Activated naive CD8-positive, alpha-beta T cell treated with anti-CD3 and anti-CD28 coated beads, Interleukin-2, amount 10 ng/mL, durations not matched to agents 7 days and 5 days (primary cell): ENCODE results near the gene PDPK1. TPM values are rescaled to one million over a fixed set of nuclear protein-coding genes. Genes with fewer than 3 reads are reported as not detected.
"Not testable (repeated sequence)": the region's sequence is repeated elsewhere in the genome, so short reads cannot be mapped to it uniquely, and the experiment has no call there.

Experiments used
- ATAC-seq: fragments of 150-1000 bp; cut with Tn5 transposase; one replicate; pipeline ENCODE4 v1.10.0; 2021; ENCODE audit warnings: low read depth, moderate library complexity
- POLR2A ChIA-PET: fragments of 350-600 bp; sonication (Branson Sonifier 250); formaldehyde crosslinking; loops from one replicate; lab custom pipeline; 2021; ENCODE audit warnings: antibody characterized with exemption; lab: Charles Lee
- DNase-seq: peaks from one replicate; pipeline ENCODE4 v3.0.0; 2021
- H3K27ac Mint-ChIP-seq: one replicate; pipeline ENCODE4 v1.8.0; 2022; ENCODE audit warnings: mild to moderate bottlenecking, mixed read lengths
- H3K27me3 Mint-ChIP-seq: one replicate; pipeline ENCODE4 v1.8.0; 2022; ENCODE audit warnings: mild to moderate bottlenecking, moderate library complexity, mixed read lengths
- H3K36me3 Mint-ChIP-seq: one replicate; pipeline ENCODE4 v1.8.0; 2021; ENCODE audit warnings: mild to moderate bottlenecking, mixed read lengths
- H3K4me1 Mint-ChIP-seq: one replicate; pipeline ENCODE4 v1.8.0; 2021; ENCODE audit warnings: mixed read lengths
- H3K4me3 Mint-ChIP-seq: one replicate; pipeline ENCODE4 v1.8.0; 2022; ENCODE audit warnings: mild to moderate bottlenecking, moderate library complexity, mixed read lengths
- H3K9me3 Mint-ChIP-seq: one replicate; pipeline ENCODE4 v1.8.0; 2021; ENCODE audit warnings: mixed read lengths
- total RNA-seq, 2 experiments: library from RNA; stranded (reverse); gene quantifications; one replicate each; pipeline ENCODE4 v1.2.3, GENCODE V29; 2021

The PDPK1 gene
- total RNA-seq, 2 experiments from 2014 or later: 50.6 to 55.1 TPM

- peak overlapping the region; percentile 100 for H3K27ac Mint-ChIP-seq
- POLR2A ChIA-PET: interaction anchor here (0.6 to 3.7 kb wide), 8 partner anchors 12 to 377 kb away, joined by 3 to 69 read pairs (median 4); partner anchors contain the start of genes AMDHD2, ATP6V0C, CCNF and PGP
- no peaks in the 10 kb centered on the region for H3K27me3 Mint-ChIP-seq
- peak overlapping the region; percentile 96 for H3K4me3 Mint-ChIP-seq
- H3K36me3 Mint-ChIP-seq: no peaks in the 10 kb centered on the region
- peaks cover 14% of the 10 kb centered on the region for H3K4me1 Mint-ChIP-seq
- H3K9me3 Mint-ChIP-seq: no peaks in the 10 kb centered on the region
- DNase-seq (peak; percentile 97), ATAC-seq (peak; percentile 91)
Observed at GRCh38 chr16:2531696-2532493, 5.9 kb upstream of the PDPK1 start.

GRCh38 chr16:2532494-2533141 is 5.2 kb upstream of the PDPK1 start:
- DNase-seq (peak; percentile 70), ATAC-seq (peak; percentile 10)
- H3K4me3 Mint-ChIP-seq: peak overlapping the region; percentile 96
- H3K9me3 Mint-ChIP-seq: no peaks in the 10 kb centered on the region
- no peaks in the 10 kb centered on the region for H3K36me3 Mint-ChIP-seq
- H3K27ac Mint-ChIP-seq: peak overlapping the region; percentile 100
- H3K27me3 Mint-ChIP-seq: no peaks in the 10 kb centered on the region
- POLR2A ChIA-PET: interaction anchor here (0.6 to 3.7 kb wide), 9 partner anchors 13 to 377 kb away, joined by 3 to 69 read pairs (median 4); partner anchors contain the start of genes AMDHD2, ATP6V0C, CCNF and PGP
- H3K4me1 Mint-ChIP-seq: peaks cover 16% of the 10 kb centered on the region

GRCh38 chr16:2533142-2533755 is 4.6 kb upstream of the PDPK1 start:
- H3K4me3 Mint-ChIP-seq: peak overlapping the region; percentile 96
- not testable (repeated sequence) for H3K27me3 Mint-ChIP-seq, H3K36me3 Mint-ChIP-seq, DNase-seq, ATAC-seq, H3K9me3 Mint-ChIP-seq
- peaks cover 16% of the 10 kb centered on the region for H3K4me1 Mint-ChIP-seq
- POLR2A ChIA-PET: interaction anchor here (0.6 to 3.7 kb wide), 7 partner anchors 14 to 378 kb away, joined by 3 to 69 read pairs (median 4); partner anchors contain the start of genes AMDHD2, ATP6V0C, CCNF and PGP
- peak overlapping the region; percentile 100 for H3K27ac Mint-ChIP-seq

GRCh38 chr16:2533912-2534311 is 3.9 kb upstream of the PDPK1 start:
- H3K36me3 Mint-ChIP-seq: no peaks in the 10 kb centered on the region
- no peaks in the 10 kb centered on the region for H3K9me3 Mint-ChIP-seq
- peaks cover 19% of the 10 kb centered on the region for H3K4me1 Mint-ChIP-seq
- no peaks in the 10 kb centered on the region for H3K27me3 Mint-ChIP-seq
- peak overlapping the region; percentile 49 for H3K4me3 Mint-ChIP-seq
- DNase-seq: no peak
- peak overlapping the region; percentile 81 for H3K27ac Mint-ChIP-seq
- no peak for ATAC-seq
- POLR2A ChIA-PET: interaction anchor here (0.5 to 3.7 kb wide), 2 partner anchors 14 to 96 kb away, joined by 3 to 69 read pairs; partner anchors contain the start of gene AMDHD2

- peaks cover 22% of the 10 kb centered on the region for H3K4me1 Mint-ChIP-seq
- not testable (repeated sequence) for H3K27me3 Mint-ChIP-seq, H3K27ac Mint-ChIP-seq, ATAC-seq, H3K36me3 Mint-ChIP-seq, DNase-seq, H3K9me3 Mint-ChIP-seq
- peak overlapping the region; percentile 49 for H3K4me3 Mint-ChIP-seq
- POLR2A ChIA-PET: interaction anchor here (0.5 kb wide), 1 partner anchor 96 kb away, joined by 3 read pairs; no protein-coding TSS in a partner anchor
Observed at GRCh38 chr16:2534335-2534734, 3.5 kb upstream of the PDPK1 start.

GRCh38 chr16:2535625-2536013 is 2.2 kb upstream of the PDPK1 start:
- ATAC-seq: no peak
- Mint-ChIP-seq H3K36me3 (no peaks in the 10 kb centered on the region), H3K27ac (peak overlapping the region; percentile 16), H3K27me3 (no peaks in the 10 kb centered on the region), H3K9me3 (no peaks in the 10 kb centered on the region), H3K4me1 (peaks cover 29% of the 10 kb centered on the region), H3K4me3 (no peak overlapping the region)
- no peak for DNase-seq
- POLR2A ChIA-PET: interaction anchor here (2.7 kb wide), 1 partner anchor 15 kb away, joined by 16 read pairs; the partner anchor contains the start of gene AMDHD2

GRCh38 chr16:2539192-2539844 is 1.5 kb downstream of the PDPK1 start:
- peak overlapping the region; percentile 11 for H3K27ac Mint-ChIP-seq
- peaks cover 29% of the 10 kb centered on the region for H3K4me1 Mint-ChIP-seq
- POLR2A ChIA-PET: interaction anchor here (0.7 kb wide), 2 partner anchors 19 to 20 kb away, joined by 6 to 7 read pairs; no protein-coding TSS in a partner anchor

GRCh38 chr16:2539845-2540458 is 2.1 kb downstream of the PDPK1 start:
- POLR2A ChIA-PET, ATAC-seq, DNase-seq: not testable (repeated sequence)

More at GRCh38 chr16:2539192-2539844, 1.5 kb downstream of the PDPK1 start:
- not testable (repeated sequence) for H3K27me3 Mint-ChIP-seq, ATAC-seq, H3K9me3 Mint-ChIP-seq, H3K36me3 Mint-ChIP-seq, DNase-seq
- H3K4me3 Mint-ChIP-seq: peak overlapping the region; percentile 84

GRCh38 chr16:2540912-2541311 is 3.1 kb downstream of the PDPK1 start:
- Mint-ChIP-seq H3K27ac (peak overlapping the region; percentile 42), H3K4me3 (peak overlapping the region; percentile 34), H3K4me1 (peaks cover 29% of the 10 kb centered on the region)
- DNase-seq, POLR2A ChIA-PET, H3K9me3 Mint-ChIP-seq, ATAC-seq, H3K27me3 Mint-ChIP-seq, H3K36me3 Mint-ChIP-seq: not testable (repeated sequence)

More at GRCh38 chr16:2539845-2540458, 2.1 kb downstream of the PDPK1 start:
- H3K9me3 Mint-ChIP-seq, H3K27me3 Mint-ChIP-seq, H3K27ac Mint-ChIP-seq, H3K36me3 Mint-ChIP-seq: not testable (repeated sequence)
- H3K4me1 Mint-ChIP-seq: peaks cover 29% of the 10 kb centered on the region
- H3K4me3 Mint-ChIP-seq: peak overlapping the region; percentile 84

GRCh38 chr16:2541409-2541808 is 3.6 kb downstream of the PDPK1 start:
- ATAC-seq, H3K4me3 Mint-ChIP-seq, H3K36me3 Mint-ChIP-seq, DNase-seq, H3K9me3 Mint-ChIP-seq, POLR2A ChIA-PET, H3K27me3 Mint-ChIP-seq: not testable (repeated sequence)
- Mint-ChIP-seq H3K4me1 (peaks cover 28% of the 10 kb centered on the region), H3K27ac (peak overlapping the region; percentile 42)

- H3K9me3 Mint-ChIP-seq, H3K4me3 Mint-ChIP-seq, H3K27ac Mint-ChIP-seq, H3K36me3 Mint-ChIP-seq, DNase-seq, ATAC-seq, POLR2A ChIA-PET, H3K27me3 Mint-ChIP-seq: not testable (repeated sequence)
- peaks cover 20% of the 10 kb centered on the region for H3K4me1 Mint-ChIP-seq
Observed at GRCh38 chr16:2543771-2544170, 6.0 kb downstream of the PDPK1 start.

- ATAC-seq, DNase-seq, H3K4me1 Mint-ChIP-seq, H3K4me3 Mint-ChIP-seq, H3K36me3 Mint-ChIP-seq, H3K27me3 Mint-ChIP-seq, POLR2A ChIA-PET, H3K9me3 Mint-ChIP-seq, H3K27ac Mint-ChIP-seq: not testable (repeated sequence)
Observed at GRCh38 chr16:2550283-2550878, 12.6 kb downstream of the PDPK1 start.
